HepG2 (cell line): Measurements from ENCODE around the gene GSK3B. TPM values are rescaled to one million over a fixed set of nuclear protein-coding genes. Genes with fewer than 3 reads are reported as not detected.

Experiments
- ATAC-seq: fragments of 200-7000 bp; cut with Tn5 transposase; 3 replicates; pipeline ENCODE4 v1.9.1; 2020; ENCODE audit warnings: mild to moderate bottlenecking, moderate library complexity
- BruUV-seq: library from RNA; stranded (reverse); fragments of 400-500 nt; replicated peaks from 2 replicates; lab custom pipeline; 2021; lab: Mats Ljungman, UMichigan
- CTCF ChIA-PET: fragments of 300-600 bp; formaldehyde crosslinking; extraction: SDS; loops from one replicate; lab custom pipeline; 2021; ENCODE audit warnings: low total read pairs, inconsistent platforms, low intra/inter-chr PET ratio; lab: Yijun Ruan, JAX
- POLR2A ChIA-PET: fragments of 350-600 bp; sonication (Branson Sonifier 250); formaldehyde crosslinking; loops from one replicate; lab custom pipeline; 2020; ENCODE audit warnings: antibody characterized with exemption, inconsistent platforms; lab: Yijun Ruan, JAX
- DNase-seq: peaks from one replicate; pipeline ENCODE4 v3.0.0-alpha.2; 2015; ENCODE audit warnings: low spot score
- FAIRE-seq: peaks from 3 replicates; lab custom pipeline; 2011; peaks lifted over from hg19 to GRCh38; lab: Jason Lieb, UNC
- H2AFZ ChIP-seq: one replicate; pipeline ENCODE4 v1.6.1; 2011; ENCODE audit warnings: low read length, inconsistent platforms
- H3K27ac ChIP-seq: fragments of 300-600 bp; 3 replicates; pipeline ENCODE4 v1.8.0; 2011; ENCODE audit warnings: mixed run types, mild to moderate bottlenecking, mixed read lengths, low read length, inconsistent platforms; ENCODE audit not compliant: insufficient read depth; ENCODE audit errors: extremely low read length
- H3K27me3 ChIP-seq, 2 experiments: fragments of 200-600 bp in 1 of 2; 2 replicates in 1 of 2; 3 replicates in 1 of 2; pipeline versions ENCODE4 v1.6.0 to v1.8.0; 2011; ENCODE audit warnings: low read length in 2 of 2, mild to moderate bottlenecking in 2 of 2, moderate library complexity in 2 of 2, inconsistent platforms in 1 of 2; ENCODE audit not compliant: insufficient read depth in 2 of 2, control insufficient read depth in 1 of 2
- H3K36me3 ChIP-seq, 2 experiments: fragments of 200-600 bp in 1 of 2; replicated peaks in 1 of 2; 2 replicates in 1 of 2; 3 replicates in 1 of 2; pipeline versions ENCODE4 v1.5.1 to v1.8.0; 2011; ENCODE audit warnings: low read length in 2 of 2, inconsistent platforms in 1 of 2; ENCODE audit not compliant: insufficient read depth in 2 of 2, control insufficient read depth in 1 of 2
- H3K4me1 ChIP-seq: 2 replicates; pipeline ENCODE4 v1.5.1; 2012; ENCODE audit warnings: low read length, inconsistent platforms; ENCODE audit not compliant: insufficient read depth
- H3K4me2 ChIP-seq: 2 replicates; pipeline ENCODE4 v1.6.0; 2011; ENCODE audit warnings: low read depth, low read length, inconsistent platforms
- H3K4me3 ChIP-seq, 3 experiments: fragments of 200-600 bp in 1 of 3; sonication (generic), shearing (Covaris generic) in 1 of 3; replicated peaks in 1 of 3; 2 replicates each; pipeline ENCODE4 v1.5.1; 2011 to 2016; ENCODE audit warnings: low read length in 3 of 3, inconsistent platforms in 2 of 3, low read depth in 2 of 3, mild to moderate bottlenecking in 2 of 3, control low read depth in 1 of 3, mixed read lengths in 1 of 3; ENCODE audit not compliant: insufficient read depth in 1 of 3
- H3K79me2 ChIP-seq: one replicate; pipeline ENCODE4 v1.6.1; 2011; ENCODE audit warnings: low read length, inconsistent platforms; ENCODE audit not compliant: insufficient read depth
- H3K9ac ChIP-seq: 2 replicates; pipeline ENCODE4 v1.6.0; 2011; ENCODE audit warnings: mild to moderate bottlenecking, low read depth, low read length, inconsistent platforms; ENCODE audit not compliant: insufficient read depth
- H3K9me3 ChIP-seq: 2 replicates; pipeline ENCODE4 v1.5.1; 2012; ENCODE audit warnings: mild to moderate bottlenecking, low read length
- H4K20me1 ChIP-seq: 2 replicates; pipeline ENCODE4 v1.6.0; 2011; ENCODE audit warnings: inconsistent platforms, mild to moderate bottlenecking, low read length, moderate library complexity; ENCODE audit not compliant: insufficient read depth
- CEBPG ChIP-seq: IDR thresholded peaks from 2 replicates; pipeline ENCODE4 v1.6.1; 2016
- GABPA ChIP-seq, 2 experiments: IDR thresholded peaks; 2 replicates each; pipeline ENCODE4 v1.6.1; 2011 to 2016; ENCODE audit warnings: low read depth in 2 of 2, low read length in 1 of 2, missing biosample characterization in 1 of 2, missing genetic modification characterization in 1 of 2
- HDAC1 ChIP-seq: sonication (generic); formaldehyde crosslinking; IDR thresholded peaks from 2 replicates; pipeline ENCODE4 v1.5.1; 2020; ENCODE audit warnings: mild to moderate bottlenecking, missing genetic modification reagents
- JDP2 ChIP-seq: sonication (generic); formaldehyde crosslinking; IDR thresholded peaks from 2 replicates; pipeline ENCODE4 v1.8.1; 2022; ENCODE audit warnings: missing genetic modification reagents, borderline replicate concordance
- KLF11 ChIP-seq: IDR thresholded peaks from 2 replicates; pipeline ENCODE4 v1.6.1; 2016; ENCODE audit warnings: missing compliant biosample characterization
- POLR2AphosphoS2 ChIP-seq: IDR thresholded peaks from 2 replicates; pipeline ENCODE4 v1.6.1; 2011; ENCODE audit warnings: low read depth, low read length, improper control_type of control experiment
- RBFOX2 ChIP-seq: fragments of 200-400 bp; formaldehyde crosslinking; IDR thresholded peaks from 2 replicates; pipeline ENCODE4 v1.6.1; 2017; ENCODE audit warnings: low read depth, mild to moderate bottlenecking, low read length
- RELA ChIP-seq: sonication (generic); formaldehyde crosslinking; IDR thresholded peaks from 2 replicates; pipeline ENCODE4 v1.4.0; 2020; ENCODE audit warnings: missing genetic modification reagents
- ZNF562 ChIP-seq: sonication (generic); formaldehyde crosslinking; IDR thresholded peaks from 2 replicates; pipeline ENCODE4 v1.8.0; 2022; ENCODE audit warnings: missing genetic modification reagents, borderline replicate concordance
- ZNF720 ChIP-seq: sonication (generic); formaldehyde crosslinking; IDR thresholded peaks from 2 replicates; pipeline ENCODE4 v1.4.0; 2020; ENCODE audit warnings: missing genetic modification reagents
- WGBS: methylation state at CpG from one replicate; pipeline ENCODE4 v1.1.6; 2017; ENCODE audit warnings: low lambda C conversion rate; 5-methylcytosine and 5-hydroxymethylcytosine counted together
- in situ Hi-C: cut with HindIII; loops from 2 replicates; pipeline ENCODE4 v1.10.0; 2017; ENCODE audit warnings: low pct_unique_long_range_greater_than_20kb; ENCODE audit not compliant: extremely low pct_ligation_motif_present
- intact Hi-C: fragments of 100-400 bp; cut with micrococcal nuclease; formaldehyde crosslinking; loops from one replicate; pipeline ENCODE4 v1.10.0; 2022; ENCODE audit not compliant: unreplicated experiment
- polyA plus RNA-seq, 8 experiments: library from polyadenylated mRNA; depleted of rRNA in 3 of 8; stranded (reverse) in 7 of 8; unstranded in 1 of 8; fragments of >200 nt; fragmentation: Illumina TruSeq in 4 of 8; extraction: Trizol in 4 of 8; gene quantifications; 2 replicates each; pipeline versions ENCODE4 v1.2.1 to v1.2.3, GENCODE V29; 2011 to 2016; ENCODE audit warnings: low read depth in 4 of 8, missing spikeins in 1 of 8, mixed read lengths in 1 of 8; ENCODE audit not compliant: insufficient read depth in 1 of 8
- total RNA-seq, 5 experiments: library from RNA; depleted of rRNA; stranded (reverse); fragments of >200 nt; fragmentation: Illumina TruSeq; extraction: Trizol; gene quantifications; 2 replicates each; pipeline ENCODE4 v1.2.3, GENCODE V29; 2016; ENCODE audit warnings: low read depth in 1 of 5
- TF ChIP-seq, protein P1 (sequence below): IDR thresholded peaks from 2 replicates; pipeline ENCODE4 v1.6.1; 2016; ENCODE audit warnings: low read depth, missing genetic modification reagents, missing compliant biosample characterization
- TF ChIP-seq, protein P2 (sequence below), 2 experiments: sonication (generic) in 1 of 2; formaldehyde crosslinking in 1 of 2; IDR thresholded peaks; 2 replicates each; pipeline versions ENCODE4 v1.5.1 to v1.6.1; 2011 to 2020; ENCODE audit warnings: borderline replicate concordance in 1 of 2, low read depth in 1 of 2, low read length in 1 of 2, mild to moderate bottlenecking in 1 of 2, missing genetic modification reagents in 1 of 2, moderate library complexity in 1 of 2
- TF ChIP-seq, protein P3 (sequence below): sonication (generic); formaldehyde crosslinking; IDR thresholded peaks from 2 replicates; pipeline ENCODE4 v1.4.0; 2020; ENCODE audit warnings: mild to moderate bottlenecking, low read depth, missing genetic modification reagents

The GSK3B gene
- total and polyA plus RNA-seq, 2 of the 13 experiments (the other 11 are each of a cell fraction or from before 2014, with no cell fraction given): 22.3 to 30.1 TPM

DNA sequence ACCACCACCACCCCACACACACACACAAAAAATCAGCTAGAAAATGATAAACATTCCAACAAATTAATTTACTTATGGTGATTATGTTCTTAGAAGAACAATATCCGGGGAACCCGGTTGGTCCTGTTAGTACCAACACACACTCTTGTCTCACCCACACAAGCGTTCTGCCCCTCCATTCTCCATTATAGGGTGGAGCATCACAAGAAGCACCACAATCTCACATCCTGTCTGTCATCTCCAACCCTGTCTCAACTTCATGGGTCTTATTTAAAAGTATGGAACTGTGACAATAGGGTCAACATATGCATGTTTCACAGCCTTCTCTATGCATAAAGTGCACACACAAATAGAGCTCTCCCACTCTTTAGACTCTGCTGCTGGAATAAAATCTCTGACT lies 5.6 kb downstream of the GSK3B start (continued):
- TF ChIP-seq JDP2: no peak

DNA sequence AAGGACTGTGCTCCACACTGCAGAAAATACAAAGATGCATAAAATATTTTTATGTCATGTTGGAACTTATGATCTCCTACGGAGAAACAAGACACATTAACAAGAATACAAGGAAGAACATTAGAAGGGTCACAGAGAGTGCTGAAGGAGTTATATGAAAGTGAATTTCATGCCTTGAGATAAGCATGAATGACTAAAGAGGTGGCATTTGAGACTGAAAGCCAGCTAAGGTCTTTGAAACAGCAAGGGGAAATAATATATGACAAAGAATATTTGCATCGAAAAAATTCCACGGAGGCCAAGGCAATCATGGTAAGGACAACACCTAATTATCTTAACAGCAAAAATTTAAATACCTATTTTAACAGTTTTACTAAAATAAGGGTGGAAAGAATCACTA lies 12.5 kb downstream of the GSK3B start:
- DNase-seq: no peak
- ATAC-seq: no peak
- BruUV-seq: no TSS peak
- Histone ChIP-seq H2AFZ (no peak overlapping the region), H4K20me1 (peaks cover 10% of the 10 kb centered on the region; the same call in 1 of the 2 replicates), H3K4me1 (peaks cover 9% of the 10 kb centered on the region), H3K4me3 (no peak overlapping the region), H3K9ac (no peak overlapping the region), H3K4me2 (no peak overlapping the region), H3K79me2 (peaks cover 95% of the 10 kb centered on the region), H3K27ac (no peak overlapping the region), H3K27me3 (no peaks in the 10 kb centered on the region; a peak in 1 of 5 replicates), H3K9me3 (no peaks in the 10 kb centered on the region), H3K36me3 (peaks cover 1 to 12% of the 10 kb centered on the region in 2 experiments; a peak in 1 of 5 replicates)
- intact Hi-C loops: no loop called here
- in situ Hi-C loops: no loop called here
- no peak for FAIRE-seq
- ChIA-PET POLR2A (interaction anchor here (1.3 kb wide), 1 partner anchor 14 kb away, joined by 7 read pairs; no protein-coding TSS in a partner anchor), CTCF (no interaction called here)
- WGBS: 95% methylated on average over 3 of the region's 3 CpGs
- TF ChIP-seq POLR2AphosphoS2 (no peak), ZNF720 (no peak), HDAC1 (CRISPR knock-in tag) (no peak), KLF11 (no peak), RELA (CRISPR knock-in tag) (no peak), GABPA (IDR thresholded peaks at IDR 0.05; ENCODE audit: low read depth, low read length) (no peak), GABPA (CRISPR knock-in tag; IDR thresholded peaks at IDR 0.05; ENCODE audit: low read depth) (no peak), ZNF562 (CRISPR knock-in tag) (no peak), RBFOX2 (no peak), CEBPG (no peak)
- TF ChIP-seq, protein P1, sequence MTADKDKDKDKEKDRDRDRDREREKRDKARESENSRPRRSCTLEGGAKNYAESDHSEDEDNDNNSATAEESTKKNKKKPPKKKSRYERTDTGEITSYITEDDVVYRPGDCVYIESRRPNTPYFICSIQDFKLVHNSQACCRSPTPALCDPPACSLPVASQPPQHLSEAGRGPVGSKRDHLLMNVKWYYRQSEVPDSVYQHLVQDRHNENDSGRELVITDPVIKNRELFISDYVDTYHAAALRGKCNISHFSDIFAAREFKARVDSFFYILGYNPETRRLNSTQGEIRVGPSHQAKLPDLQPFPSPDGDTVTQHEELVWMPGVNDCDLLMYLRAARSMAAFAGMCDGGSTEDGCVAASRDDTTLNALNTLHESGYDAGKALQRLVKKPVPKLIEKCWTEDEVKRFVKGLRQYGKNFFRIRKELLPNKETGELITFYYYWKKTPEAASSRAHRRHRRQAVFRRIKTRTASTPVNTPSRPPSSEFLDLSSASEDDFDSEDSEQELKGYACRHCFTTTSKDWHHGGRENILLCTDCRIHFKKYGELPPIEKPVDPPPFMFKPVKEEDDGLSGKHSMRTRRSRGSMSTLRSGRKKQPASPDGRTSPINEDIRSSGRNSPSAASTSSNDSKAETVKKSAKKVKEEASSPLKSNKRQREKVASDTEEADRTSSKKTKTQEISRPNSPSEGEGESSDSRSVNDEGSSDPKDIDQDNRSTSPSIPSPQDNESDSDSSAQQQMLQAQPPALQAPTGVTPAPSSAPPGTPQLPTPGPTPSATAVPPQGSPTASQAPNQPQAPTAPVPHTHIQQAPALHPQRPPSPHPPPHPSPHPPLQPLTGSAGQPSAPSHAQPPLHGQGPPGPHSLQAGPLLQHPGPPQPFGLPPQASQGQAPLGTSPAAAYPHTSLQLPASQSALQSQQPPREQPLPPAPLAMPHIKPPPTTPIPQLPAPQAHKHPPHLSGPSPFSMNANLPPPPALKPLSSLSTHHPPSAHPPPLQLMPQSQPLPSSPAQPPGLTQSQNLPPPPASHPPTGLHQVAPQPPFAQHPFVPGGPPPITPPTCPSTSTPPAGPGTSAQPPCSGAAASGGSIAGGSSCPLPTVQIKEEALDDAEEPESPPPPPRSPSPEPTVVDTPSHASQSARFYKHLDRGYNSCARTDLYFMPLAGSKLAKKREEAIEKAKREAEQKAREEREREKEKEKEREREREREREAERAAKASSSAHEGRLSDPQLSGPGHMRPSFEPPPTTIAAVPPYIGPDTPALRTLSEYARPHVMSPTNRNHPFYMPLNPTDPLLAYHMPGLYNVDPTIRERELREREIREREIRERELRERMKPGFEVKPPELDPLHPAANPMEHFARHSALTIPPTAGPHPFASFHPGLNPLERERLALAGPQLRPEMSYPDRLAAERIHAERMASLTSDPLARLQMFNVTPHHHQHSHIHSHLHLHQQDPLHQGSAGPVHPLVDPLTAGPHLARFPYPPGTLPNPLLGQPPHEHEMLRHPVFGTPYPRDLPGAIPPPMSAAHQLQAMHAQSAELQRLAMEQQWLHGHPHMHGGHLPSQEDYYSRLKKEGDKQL (CRISPR knock-in tag): no peak
- TF ChIP-seq, protein P2, sequence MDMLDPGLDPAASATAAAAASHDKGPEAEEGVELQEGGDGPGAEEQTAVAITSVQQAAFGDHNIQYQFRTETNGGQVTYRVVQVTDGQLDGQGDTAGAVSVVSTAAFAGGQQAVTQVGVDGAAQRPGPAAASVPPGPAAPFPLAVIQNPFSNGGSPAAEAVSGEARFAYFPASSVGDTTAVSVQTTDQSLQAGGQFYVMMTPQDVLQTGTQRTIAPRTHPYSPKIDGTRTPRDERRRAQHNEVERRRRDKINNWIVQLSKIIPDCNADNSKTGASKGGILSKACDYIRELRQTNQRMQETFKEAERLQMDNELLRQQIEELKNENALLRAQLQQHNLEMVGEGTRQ (IDR thresholded peaks at IDR 0.05; ENCODE audit: low read depth, low read length): no peak
- TF ChIP-seq, protein P2 (CRISPR knock-in tag; IDR thresholded peaks at IDR 0.05; ENCODE audit: borderline replicate concordance): no peak
- TF ChIP-seq, protein P3, sequence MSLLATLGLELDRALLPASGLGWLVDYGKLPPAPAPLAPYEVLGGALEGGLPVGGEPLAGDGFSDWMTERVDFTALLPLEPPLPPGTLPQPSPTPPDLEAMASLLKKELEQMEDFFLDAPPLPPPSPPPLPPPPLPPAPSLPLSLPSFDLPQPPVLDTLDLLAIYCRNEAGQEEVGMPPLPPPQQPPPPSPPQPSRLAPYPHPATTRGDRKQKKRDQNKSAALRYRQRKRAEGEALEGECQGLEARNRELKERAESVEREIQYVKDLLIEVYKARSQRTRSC (CRISPR knock-in tag): no peak
